Right lobe of liver (tissue), 4 donors: ENCODE results near the gene SEC24D.

Experiments used
- CTCF ChIP-seq, 4 donors: fragments of 200-600 bp in 3 of 4; fragments of 450-650 bp in 1 of 4; IDR thresholded peaks; one replicate each; pipeline versions ENCODE4 v1.5.1 to v1.8.0; 2016 to 2022; ENCODE audit warnings: antibody characterized with exemption in 4 of 4, mild to moderate bottlenecking in 2 of 4
- POLR2A ChIP-seq: fragments of 450-650 bp; IDR thresholded peaks from one replicate; pipeline ENCODE4 v1.6.1; 2017; ENCODE audit warnings: antibody characterized with exemption, mild to moderate bottlenecking
- donor health status: DM: no; HTN: no; CAD: no.
- donor health status: DM: no; HTN: no; CAD: no.
- donor health status: DM: no; HTN: yes; CAD: no.

GRCh38 chr4:118824141-118824540, 11.8 kb downstream of the SEC24D start:
- no peak for TF ChIP-seq CTCF (IDR thresholded peaks at IDR 0.05)
- no peak for TF ChIP-seq POLR2A
